HepG2 (cell line): ENCODE measurements around the gene SBNO2. TPM values are rescaled to one million over a fixed set of nuclear protein-coding genes. Genes with fewer than 3 reads are reported as not detected.
A peak's percentile ranks its signal among the peaks of the same experiment; 100 is the strongest.

Experiments
- ADNP ChIP-seq: sonication (generic); formaldehyde crosslinking; IDR thresholded peaks from 2 replicates; pipeline ENCODE4 v1.4.0; 2020; ENCODE audit warnings: missing genetic modification reagents
- AGO1 ChIP-seq: fragments of 200-400 bp; formaldehyde crosslinking; IDR thresholded peaks from 2 replicates; pipeline ENCODE4 v1.6.1; 2017; ENCODE audit warnings: mild to moderate bottlenecking, low read depth, low read length, moderate library complexity; ENCODE audit not compliant: poor library complexity, severe bottlenecking
- FOSL2 ChIP-seq: sonication (generic); formaldehyde crosslinking; IDR thresholded peaks from 2 replicates; pipeline ENCODE4 v1.4.0; 2020; ENCODE audit warnings: missing genetic modification reagents
- NBN ChIP-seq: fragments of 450-650 bp; conservative IDR thresholded peaks from 2 replicates; pipeline ENCODE4 v1.6.1; 2017
- NFRKB ChIP-seq: fragments of 450-650 bp; IDR thresholded peaks from 2 replicates; pipeline ENCODE4 v1.6.1; 2017
- POLR2A ChIP-seq, 2 experiments: IDR thresholded peaks; 2 replicates each; pipeline ENCODE4 v1.6.1; 2011; ENCODE audit warnings: low read depth in 2 of 2, low read length in 2 of 2, mild to moderate bottlenecking in 1 of 2, moderate library complexity in 1 of 2; ENCODE audit not compliant: insufficient read depth in 1 of 2
- POLR2AphosphoS5 ChIP-seq: IDR thresholded peaks from 2 replicates; pipeline ENCODE4 v1.6.1; 2012; ENCODE audit warnings: low read depth, low read length
- RFX1 ChIP-seq: fragments of 450-650 bp; IDR thresholded peaks from 2 replicates; pipeline ENCODE4 v1.6.1; 2017
- SALL1 ChIP-seq: sonication (generic); formaldehyde crosslinking; IDR thresholded peaks from 2 replicates; pipeline ENCODE4 v1.8.0; 2022; ENCODE audit warnings: mild to moderate bottlenecking, missing genetic modification reagents
- SOX6 ChIP-seq, 2 experiments: fragments of 450-650 bp in 1 of 2; sonication (generic) in 1 of 2; formaldehyde crosslinking in 1 of 2; IDR thresholded peaks; 2 replicates each; pipeline versions ENCODE4 v1.4.0 to v1.6.1; 2017 to 2020; ENCODE audit warnings: antibody characterized with exemption in 1 of 2, mild to moderate bottlenecking in 1 of 2, missing genetic modification reagents in 1 of 2
- ZBTB38 ChIP-seq: sonication (generic); formaldehyde crosslinking; IDR thresholded peaks from 2 replicates; pipeline ENCODE4 v1.5.1; 2020; ENCODE audit warnings: mild to moderate bottlenecking, missing genetic modification reagents
- ZBTB7B ChIP-seq: sonication (generic); formaldehyde crosslinking; IDR thresholded peaks from 2 replicates; pipeline ENCODE4 v1.4.0; 2020; ENCODE audit warnings: missing genetic modification reagents
- ZNF383 ChIP-seq: sonication (generic); formaldehyde crosslinking; IDR thresholded peaks from 2 replicates; pipeline ENCODE4 v1.4.0; 2020; ENCODE audit warnings: missing genetic modification reagents, mild to moderate bottlenecking, borderline replicate concordance
- ZNF616 ChIP-seq: sonication (generic); formaldehyde crosslinking; IDR thresholded peaks from 2 replicates; pipeline ENCODE4 v1.5.0; 2020; ENCODE audit warnings: low read depth, mild to moderate bottlenecking, missing genetic modification reagents
- polyA plus RNA-seq, 8 experiments: library from polyadenylated mRNA; depleted of rRNA in 3 of 8; stranded (reverse) in 7 of 8; unstranded in 1 of 8; fragments of >200 nt; fragmentation: Illumina TruSeq in 4 of 8; extraction: Trizol in 4 of 8; gene quantifications; 2 replicates each; pipeline versions ENCODE4 v1.2.1 to v1.2.3, GENCODE V29; 2011 to 2016; ENCODE audit warnings: low read depth in 4 of 8, missing spikeins in 1 of 8, mixed read lengths in 1 of 8; ENCODE audit not compliant: insufficient read depth in 1 of 8
- total RNA-seq, 5 experiments: library from RNA; depleted of rRNA; stranded (reverse); fragments of >200 nt; fragmentation: Illumina TruSeq; extraction: Trizol; gene quantifications; 2 replicates each; pipeline ENCODE4 v1.2.3, GENCODE V29; 2016; ENCODE audit warnings: low read depth in 1 of 5
- TF ChIP-seq, protein P1 (sequence below): sonication (generic); formaldehyde crosslinking; IDR thresholded peaks from 2 replicates; pipeline ENCODE4 v1.4.0; 2020; ENCODE audit warnings: missing genetic modification reagents, mild to moderate bottlenecking, borderline replicate concordance
- TF ChIP-seq, protein P2 (sequence below): sonication (generic); formaldehyde crosslinking; IDR thresholded peaks from 2 replicates; pipeline ENCODE4 v1.5.0; 2020; ENCODE audit warnings: mild to moderate bottlenecking, missing genetic modification reagents, borderline replicate concordance
- TF ChIP-seq, protein P3 (sequence below): sonication (generic); formaldehyde crosslinking; conservative IDR thresholded peaks from 2 replicates; pipeline ENCODE4 v1.4.0; 2020; ENCODE audit warnings: mild to moderate bottlenecking, missing genetic modification reagents, moderate library complexity

SBNO2 gene
- total and polyA plus RNA-seq, 2 of the 13 experiments (the other 11 are each of a cell fraction or from before 2014, with no cell fraction given) = 8.6 to 10.4 TPM

DNA sequence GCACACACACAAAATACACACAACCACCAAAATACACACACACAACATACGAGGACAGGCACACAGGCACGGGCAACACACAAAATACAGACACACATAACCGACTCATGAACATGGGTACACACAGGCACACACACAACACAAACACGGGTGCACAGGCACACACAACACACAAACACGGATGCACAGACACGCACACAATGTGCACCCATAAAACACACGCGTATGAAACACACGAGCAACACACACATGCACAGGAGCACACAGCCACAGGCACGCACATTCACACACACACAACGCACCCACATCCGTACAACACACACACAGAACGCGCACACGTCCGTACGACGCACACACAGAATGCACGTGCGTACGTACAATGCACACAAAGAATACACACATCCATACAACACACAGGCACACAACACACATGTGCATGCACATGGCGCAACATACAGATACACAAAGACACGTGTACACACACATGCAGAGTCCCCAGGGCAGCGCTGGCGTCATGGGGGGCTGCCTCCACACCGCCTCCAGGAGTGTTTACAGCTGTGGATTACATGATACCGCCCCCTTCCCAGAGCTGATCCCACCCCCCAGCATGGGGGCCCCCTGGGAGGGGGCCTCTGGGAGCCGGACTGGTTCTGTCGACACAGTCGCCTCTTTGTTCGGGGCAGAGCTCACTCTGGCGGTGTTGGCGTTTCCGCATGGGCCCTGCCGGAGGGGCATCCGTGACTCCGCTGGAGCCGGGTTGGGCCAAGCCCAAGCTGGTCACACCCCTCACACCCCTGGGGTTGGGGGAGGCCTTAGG is 2.9 kb downstream of the SBNO2 start (continued):
- TF ChIP-seq, protein P1, sequence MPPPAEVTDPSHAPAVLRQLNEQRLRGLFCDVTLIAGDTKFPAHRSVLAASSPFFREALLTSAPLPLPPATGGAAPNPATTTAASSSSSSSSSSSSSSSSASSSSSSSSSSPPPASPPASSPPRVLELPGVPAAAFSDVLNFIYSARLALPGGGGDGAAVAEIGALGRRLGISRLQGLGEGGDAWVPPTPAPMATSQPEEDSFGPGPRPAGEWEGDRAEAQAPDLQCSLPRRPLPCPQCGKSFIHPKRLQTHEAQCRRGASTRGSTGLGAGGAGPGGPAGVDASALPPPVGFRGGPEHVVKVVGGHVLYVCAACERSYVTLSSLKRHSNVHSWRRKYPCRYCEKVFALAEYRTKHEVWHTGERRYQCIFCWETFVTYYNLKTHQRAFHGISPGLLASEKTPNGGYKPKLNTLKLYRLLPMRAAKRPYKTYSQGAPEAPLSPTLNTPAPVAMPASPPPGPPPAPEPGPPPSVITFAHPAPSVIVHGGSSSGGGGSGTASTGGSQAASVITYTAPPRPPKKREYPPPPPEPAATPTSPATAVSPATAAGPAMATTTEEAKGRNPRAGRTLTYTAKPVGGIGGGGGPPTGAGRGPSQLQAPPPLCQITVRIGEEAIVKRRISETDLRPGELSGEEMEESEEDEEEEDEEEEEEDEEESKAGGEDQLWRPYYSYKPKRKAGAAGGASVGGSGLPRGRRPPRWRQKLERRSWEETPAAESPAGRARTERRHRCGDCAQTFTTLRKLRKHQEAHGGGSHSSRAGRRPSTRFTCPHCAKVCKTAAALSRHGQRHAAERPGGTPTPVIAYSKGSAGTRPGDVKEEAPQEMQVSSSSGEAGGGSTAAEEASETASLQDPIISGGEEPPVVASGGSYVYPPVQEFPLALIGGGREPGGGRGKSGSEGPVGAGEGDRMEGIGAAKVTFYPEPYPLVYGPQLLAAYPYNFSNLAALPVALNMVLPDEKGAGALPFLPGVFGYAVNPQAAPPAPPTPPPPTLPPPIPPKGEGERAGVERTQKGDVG (CRISPR knock-in tag) = 0 out of 2 replicates have a peak, but pooled peaks have one; percentile 29
- peak; percentile 13; the same call in 1 of the 2 replicates for TF ChIP-seq FOSL2
- no peak for TF ChIP-seq ADNP (CRISPR knock-in tag)
- TF ChIP-seq POLR2A (IDR thresholded peaks at IDR 0.05; ENCODE audit: insufficient read depth in 1 of 2, low read depth in 2 of 2, low read length in 2 of 2) = 0 out of 4 replicates have a peak, but pooled peaks of 1 of the 2 experiments have one; percentile 29
- TF ChIP-seq NBN = no peak
- peak; percentile 88 for TF ChIP-seq ZBTB38 (CRISPR knock-in tag)
- 0 out of 2 replicates have a peak, but pooled peaks have one; percentile 28 for TF ChIP-seq POLR2AphosphoS5
- no peak for TF ChIP-seq SOX6 (IDR thresholded peaks at IDR 0.05)
- TF ChIP-seq SOX6 (CRISPR knock-in tag; IDR thresholded peaks at IDR 0.05) = 0 out of 2 replicates have a peak, but pooled peaks have one; percentile 19
- no peak for TF ChIP-seq ZNF383 (CRISPR knock-in tag)
- peak; percentile 34 for TF ChIP-seq AGO1
- no peak for TF ChIP-seq RFX1
- TF ChIP-seq, protein P2, sequence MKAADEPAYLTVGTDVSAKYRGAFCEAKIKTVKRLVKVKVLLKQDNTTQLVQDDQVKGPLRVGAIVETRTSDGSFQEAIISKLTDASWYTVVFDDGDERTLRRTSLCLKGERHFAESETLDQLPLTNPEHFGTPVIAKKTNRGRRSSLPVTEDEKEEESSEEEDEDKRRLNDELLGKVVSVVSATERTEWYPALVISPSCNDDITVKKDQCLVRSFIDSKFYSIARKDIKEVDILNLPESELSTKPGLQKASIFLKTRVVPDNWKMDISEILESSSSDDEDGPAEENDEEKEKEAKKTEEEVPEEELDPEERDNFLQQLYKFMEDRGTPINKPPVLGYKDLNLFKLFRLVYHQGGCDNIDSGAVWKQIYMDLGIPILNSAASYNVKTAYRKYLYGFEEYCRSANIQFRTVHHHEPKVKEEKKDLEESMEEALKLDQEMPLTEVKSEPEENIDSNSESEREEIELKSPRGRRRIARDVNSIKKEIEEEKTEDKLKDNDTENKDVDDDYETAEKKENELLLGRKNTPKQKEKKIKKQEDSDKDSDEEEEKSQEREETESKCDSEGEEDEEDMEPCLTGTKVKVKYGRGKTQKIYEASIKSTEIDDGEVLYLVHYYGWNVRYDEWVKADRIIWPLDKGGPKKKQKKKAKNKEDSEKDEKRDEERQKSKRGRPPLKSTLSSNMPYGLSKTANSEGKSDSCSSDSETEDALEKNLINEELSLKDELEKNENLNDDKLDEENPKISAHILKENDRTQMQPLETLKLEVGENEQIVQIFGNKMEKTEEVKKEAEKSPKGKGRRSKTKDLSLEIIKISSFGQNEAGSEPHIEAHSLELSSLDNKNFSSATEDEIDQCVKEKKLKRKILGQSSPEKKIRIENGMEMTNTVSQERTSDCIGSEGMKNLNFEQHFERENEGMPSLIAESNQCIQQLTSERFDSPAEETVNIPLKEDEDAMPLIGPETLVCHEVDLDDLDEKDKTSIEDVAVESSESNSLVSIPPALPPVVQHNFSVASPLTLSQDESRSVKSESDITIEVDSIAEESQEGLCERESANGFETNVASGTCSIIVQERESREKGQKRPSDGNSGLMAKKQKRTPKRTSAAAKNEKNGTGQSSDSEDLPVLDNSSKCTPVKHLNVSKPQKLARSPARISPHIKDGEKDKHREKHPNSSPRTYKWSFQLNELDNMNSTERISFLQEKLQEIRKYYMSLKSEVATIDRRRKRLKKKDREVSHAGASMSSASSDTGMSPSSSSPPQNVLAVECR (CRISPR knock-in tag) = peak; percentile 48
- TF ChIP-seq ZBTB7B (CRISPR knock-in tag) = peak; percentile 51; the same call in 1 of the 2 replicates
- peak; percentile 9; the same call in 1 of the 2 replicates for TF ChIP-seq SALL1 (CRISPR knock-in tag)
- TF ChIP-seq ZNF616 = 0 out of 2 replicates have a peak, but pooled peaks have one; percentile 38
- no peak for TF ChIP-seq NFRKB
- TF ChIP-seq, protein P3, sequence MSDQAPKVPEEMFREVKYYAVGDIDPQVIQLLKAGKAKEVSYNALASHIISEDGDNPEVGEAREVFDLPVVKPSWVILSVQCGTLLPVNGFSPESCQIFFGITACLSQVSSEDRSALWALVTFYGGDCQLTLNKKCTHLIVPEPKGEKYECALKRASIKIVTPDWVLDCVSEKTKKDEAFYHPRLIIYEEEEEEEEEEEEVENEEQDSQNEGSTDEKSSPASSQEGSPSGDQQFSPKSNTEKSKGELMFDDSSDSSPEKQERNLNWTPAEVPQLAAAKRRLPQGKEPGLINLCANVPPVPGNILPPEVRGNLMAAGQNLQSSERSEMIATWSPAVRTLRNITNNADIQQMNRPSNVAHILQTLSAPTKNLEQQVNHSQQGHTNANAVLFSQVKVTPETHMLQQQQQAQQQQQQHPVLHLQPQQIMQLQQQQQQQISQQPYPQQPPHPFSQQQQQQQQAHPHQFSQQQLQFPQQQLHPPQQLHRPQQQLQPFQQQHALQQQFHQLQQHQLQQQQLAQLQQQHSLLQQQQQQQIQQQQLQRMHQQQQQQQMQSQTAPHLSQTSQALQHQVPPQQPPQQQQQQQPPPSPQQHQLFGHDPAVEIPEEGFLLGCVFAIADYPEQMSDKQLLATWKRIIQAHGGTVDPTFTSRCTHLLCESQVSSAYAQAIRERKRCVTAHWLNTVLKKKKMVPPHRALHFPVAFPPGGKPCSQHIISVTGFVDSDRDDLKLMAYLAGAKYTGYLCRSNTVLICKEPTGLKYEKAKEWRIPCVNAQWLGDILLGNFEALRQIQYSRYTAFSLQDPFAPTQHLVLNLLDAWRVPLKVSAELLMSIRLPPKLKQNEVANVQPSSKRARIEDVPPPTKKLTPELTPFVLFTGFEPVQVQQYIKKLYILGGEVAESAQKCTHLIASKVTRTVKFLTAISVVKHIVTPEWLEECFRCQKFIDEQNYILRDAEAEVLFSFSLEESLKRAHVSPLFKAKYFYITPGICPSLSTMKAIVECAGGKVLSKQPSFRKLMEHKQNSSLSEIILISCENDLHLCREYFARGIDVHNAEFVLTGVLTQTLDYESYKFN (CRISPR knock-in tag) = peak; percentile 37
